Measurements from ENCODE around the gene MICAL3.
"Not testable (repeated sequence)": the region's sequence is repeated elsewhere in the genome, so short reads cannot be mapped to it uniquely, and the experiment has no call there.

The MICAL3 gene

DNA sequence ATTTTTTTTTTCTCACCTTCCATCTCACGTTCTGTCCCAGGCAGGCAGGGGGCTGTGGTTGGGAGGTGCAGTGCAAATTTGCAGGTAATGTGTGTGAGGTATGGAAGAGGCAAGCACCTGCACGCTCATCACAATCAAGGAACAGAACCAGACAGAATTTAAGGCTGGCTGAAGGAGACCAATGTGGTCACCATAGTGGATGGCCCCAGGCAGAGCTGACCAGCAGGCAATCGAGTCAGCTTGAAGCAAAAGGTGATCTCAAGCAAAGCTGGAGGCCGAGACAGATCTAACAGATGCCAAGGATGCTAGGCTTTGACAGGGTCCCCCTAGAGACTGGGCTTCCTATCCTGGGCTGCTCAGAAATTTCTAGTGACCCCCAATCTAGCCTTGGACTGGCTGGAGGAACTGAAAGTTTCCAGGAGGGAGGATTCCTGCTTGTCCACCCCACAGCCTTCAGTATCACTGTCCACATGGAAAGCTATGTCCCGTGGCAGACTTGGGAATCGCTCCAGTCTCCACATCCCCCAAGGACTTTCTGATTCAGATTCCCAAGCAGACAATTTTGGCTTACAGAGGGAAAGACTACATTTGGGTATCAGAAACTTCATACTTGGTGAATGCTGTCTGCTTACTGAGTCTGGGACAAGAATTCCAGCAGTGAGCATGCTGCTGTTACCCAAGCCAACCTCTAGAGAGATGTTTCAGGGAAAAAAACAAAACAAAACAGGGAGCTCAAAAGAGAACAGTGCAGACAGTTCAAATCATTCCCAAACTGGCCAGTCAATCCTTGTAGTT is 9.0 kb upstream of the MICAL3 start:
- no peak for DNase-seq (ENCODE audit: low read depth in 2 of 2)

DNA sequence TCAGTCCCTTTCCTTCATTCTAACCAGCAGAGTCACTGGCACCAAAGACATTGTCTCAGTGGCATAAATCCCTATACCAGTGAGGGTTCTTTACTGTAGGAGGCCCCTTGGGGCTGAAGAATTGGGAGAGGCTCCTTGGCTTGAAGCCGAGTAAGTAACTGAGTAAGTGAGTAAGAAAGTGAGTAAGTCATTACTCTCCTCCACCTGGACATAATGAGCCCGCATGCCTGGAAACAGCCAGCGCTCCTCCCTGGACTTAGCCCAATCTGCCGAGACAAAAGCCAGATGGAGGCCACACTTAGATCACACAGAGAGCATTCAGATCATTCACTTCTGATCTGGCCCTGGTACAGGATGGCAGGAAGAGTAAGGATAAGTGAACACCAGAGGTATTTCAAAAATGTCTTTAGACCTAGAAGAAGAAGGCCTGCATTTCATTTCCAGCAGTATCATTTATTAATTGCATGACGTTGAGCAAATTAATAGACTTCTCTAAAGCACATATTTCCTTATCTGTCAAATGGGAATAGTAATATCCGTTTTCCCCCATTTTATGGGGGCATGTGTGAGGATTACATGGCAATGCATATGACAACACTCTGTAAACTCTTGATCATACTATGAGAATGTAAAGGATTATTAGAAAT is 8.2 kb upstream of the MICAL3 start:
- peak in 1 of 2 experiments; percentile 40 for DNase-seq (ENCODE audit: low read depth in 2 of 2)

DNA sequence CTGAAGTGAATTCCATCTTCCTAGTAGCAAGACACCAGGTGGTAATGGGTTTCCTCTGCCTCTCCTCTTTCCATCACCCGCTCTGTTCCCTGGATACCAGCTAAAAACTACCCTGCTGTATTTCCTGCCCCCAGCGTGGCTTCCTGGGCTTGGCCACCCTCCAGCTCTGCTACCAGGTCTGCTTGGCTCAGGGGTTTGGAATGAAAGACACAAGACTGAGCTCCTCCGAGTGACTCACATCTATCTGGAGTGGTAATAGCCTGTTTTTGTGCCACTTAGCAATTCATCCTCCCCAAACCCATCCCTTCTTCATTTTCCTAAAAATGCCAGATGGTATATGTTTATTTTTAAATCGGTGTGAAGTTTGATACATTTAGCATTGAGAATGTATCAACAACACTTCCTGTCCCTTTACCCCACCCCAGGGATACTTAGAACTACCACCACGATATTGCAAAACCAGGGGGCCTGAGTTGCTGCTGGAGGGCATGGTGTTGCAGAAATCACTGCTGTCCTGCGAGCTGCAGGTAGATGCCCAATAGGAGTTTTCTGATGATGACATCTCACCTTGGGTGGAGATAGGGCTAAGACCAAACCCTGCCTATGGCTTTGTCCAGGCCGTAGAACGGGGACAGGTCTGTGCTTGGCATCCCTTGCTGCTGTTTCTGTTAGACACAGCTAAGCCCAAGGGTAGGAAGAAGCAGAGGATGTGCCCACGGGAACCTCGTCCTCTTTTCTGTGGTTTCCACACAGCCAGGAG is 7.5 kb upstream of the MICAL3 start:
- DNase-seq (ENCODE audit: low read depth in 2 of 2), result peak; percentile 78 to 81

DNA sequence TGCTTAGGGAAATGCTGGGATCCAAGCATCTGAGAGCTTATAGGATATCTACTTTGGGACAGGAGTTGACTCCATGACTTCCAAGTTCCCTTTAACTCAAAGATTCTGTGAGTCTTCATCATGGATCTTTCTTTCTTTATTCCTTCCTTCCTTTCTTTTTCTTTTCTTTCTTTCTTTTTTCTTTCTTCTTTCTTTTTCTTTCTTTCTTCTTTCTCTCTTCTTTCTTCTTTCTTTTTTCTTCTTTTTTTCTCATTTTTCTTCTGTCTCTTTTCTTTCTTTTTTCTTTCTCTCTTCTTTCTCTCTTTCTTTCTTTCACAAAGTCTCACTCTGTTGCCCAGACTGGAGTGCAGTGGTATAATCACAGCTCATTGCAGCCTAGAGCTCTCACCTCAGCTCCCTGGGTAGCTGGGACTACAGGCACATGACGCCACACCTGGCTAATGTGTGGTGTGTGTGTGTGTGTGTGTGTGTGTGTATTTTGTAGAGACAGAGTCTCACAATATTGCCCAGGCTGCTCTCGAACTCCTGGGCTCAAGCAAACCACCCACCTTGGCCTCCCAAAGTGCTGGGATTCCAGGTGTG is 5.4 kb upstream of the MICAL3 start:
- no peak for DNase-seq (ENCODE audit: low read depth in 2 of 2)

DNA sequence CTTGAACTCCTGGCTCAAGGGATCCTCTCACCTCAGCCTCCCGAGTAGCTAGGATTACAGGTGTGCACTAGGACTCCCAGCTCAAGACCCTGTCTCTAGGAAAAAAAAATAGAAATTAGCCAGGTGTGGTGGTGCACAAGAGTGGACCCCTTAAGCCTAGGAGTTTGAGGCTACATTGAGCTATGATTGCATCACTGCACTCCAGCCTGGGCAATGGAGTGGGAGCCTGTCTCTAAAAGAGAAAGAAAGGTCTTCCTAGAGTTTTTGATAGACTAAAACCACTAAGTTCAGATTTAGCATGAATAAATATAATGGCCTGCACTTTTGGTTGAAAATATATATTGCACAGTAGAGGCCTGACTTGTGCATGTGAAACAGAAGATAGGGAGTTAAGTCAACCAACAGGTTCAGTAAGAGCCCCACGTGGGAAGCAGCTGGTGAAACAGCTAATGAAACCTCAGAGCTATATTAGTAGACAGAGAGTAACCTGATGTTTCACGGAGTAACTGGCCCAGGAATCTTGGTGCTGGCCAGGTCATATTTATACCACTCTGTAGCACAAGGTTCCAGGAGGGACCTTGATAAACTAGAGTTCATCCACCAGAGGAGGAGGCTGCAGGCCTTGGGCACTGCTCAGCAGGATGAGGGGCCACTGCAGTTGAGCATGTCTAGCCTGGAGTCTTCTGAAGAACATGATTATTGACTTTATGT is 4.6 kb upstream of the MICAL3 start:
- DNase-seq (ENCODE audit: low read depth in 2 of 2), result no peak

DNA sequence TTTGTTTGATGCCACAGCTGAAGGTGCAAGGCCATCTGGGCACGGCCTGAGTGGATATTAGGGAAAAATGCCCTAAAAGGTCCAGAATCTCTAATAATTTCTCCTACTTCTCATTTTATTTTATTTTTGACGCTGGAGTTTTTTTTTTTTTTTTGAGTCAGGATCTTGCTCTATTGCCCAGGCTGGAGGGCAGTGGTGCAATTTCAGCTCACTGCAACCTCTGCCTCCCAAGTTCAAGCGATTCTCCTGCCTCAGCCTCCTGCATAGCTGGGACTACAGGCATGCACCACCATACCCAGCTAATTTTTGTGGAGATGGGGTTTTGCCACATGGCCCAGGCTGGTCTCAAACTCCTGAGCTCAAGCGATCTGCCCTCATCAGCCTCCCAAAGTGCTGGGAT is 1.5 kb upstream of the MICAL3 start:
- DNase-seq (ENCODE audit: low read depth in 2 of 2), result not testable (repeated sequence)

DNA sequence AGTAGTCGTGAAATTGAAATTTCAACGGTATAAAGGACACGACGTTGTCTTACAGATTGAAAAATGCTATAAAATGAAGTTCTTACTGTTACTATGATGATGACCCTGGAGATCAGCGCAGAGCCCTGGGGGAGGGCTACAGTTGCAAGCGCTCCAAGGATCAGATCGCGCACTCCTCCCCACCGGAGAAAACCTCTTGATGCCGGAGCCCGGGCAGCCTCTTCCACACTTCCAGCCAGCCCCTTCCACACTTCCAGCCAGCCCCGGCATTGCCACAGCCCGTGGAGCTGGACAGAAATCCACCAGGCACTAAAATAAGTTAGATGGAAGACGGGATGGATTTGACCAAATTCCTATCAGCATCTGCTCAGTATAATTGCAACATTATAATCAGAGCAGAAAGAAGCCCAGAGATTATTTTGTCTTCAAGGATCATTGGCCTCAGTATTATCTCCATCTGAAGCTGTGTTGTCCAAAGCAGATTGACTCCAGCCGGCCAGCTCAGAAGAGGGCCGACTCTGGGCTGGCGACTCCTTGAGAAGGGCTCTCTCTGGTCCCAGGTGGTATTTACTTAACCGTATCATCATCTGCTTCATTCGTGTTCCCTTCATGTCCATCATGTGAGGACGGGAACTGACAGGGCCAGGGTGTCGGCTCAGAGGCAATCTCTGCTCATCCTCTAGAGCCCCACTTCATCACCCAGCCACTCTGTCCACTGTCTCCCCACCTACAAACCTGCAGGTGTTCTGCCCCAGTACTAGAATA is 777 bp upstream of the MICAL3 start:
- DNase-seq (ENCODE audit: low read depth in 2 of 2), result no peak

DNA sequence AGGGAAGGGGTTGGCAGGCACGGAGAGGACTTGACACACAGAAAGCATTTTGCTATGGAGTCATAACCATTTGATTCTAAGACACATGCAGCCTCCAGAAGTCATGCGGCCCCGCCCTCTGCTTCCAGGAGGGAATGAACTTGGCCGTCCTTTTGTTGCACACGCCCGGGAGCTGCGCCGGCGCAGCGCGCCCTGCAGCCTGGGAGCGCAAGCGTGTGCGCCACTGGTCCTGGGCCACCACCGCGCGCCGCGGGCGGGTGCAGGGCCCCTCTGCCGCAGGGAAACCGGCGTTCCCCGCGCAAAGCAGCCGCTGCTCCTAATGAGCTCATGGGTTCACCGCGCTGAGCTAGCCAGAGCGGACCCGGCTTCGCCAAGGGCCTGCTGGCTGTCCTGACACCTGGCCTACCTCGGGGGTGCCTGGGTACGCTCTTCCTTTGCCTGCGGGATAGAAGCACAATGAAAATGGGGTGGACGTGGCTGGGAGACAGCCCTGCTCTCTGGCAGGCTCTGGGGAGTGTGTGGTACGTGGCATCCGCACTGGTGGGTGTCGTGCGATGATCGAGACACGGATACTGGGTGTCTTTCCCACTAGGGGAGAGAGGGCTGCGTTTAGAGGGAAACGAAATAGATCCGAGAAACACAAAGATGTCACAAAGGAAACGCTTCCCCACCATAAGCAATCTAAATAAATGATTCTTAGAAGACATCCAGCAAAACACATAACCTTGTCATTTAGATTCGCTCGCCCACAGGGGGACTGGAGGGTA is 669 bp downstream of the MICAL3 start:
- peak; percentile 42 for DNase-seq (ENCODE audit: low read depth in 2 of 2)

DNA sequence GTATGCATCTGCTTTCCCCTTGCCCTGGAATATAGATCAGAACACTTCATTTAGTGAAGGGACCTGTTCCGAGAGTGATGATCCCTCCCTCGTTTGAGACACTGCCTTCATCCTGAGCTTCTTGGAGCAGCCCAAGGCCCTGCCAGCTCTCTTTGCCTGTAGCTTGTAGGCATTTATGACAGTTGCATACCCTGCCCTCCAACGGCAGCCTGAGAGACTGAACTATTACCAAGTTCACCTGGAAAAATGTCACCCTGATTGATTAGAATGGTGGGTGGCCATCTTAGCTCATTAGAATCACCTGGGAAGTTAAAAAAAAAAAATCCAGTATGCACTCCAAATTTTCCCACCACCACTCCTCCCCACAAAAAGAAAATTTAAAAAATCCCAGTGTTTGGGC is 1.5 kb downstream of the MICAL3 start:
- DNase-seq (ENCODE audit: low read depth in 2 of 2), result no peak

DNA sequence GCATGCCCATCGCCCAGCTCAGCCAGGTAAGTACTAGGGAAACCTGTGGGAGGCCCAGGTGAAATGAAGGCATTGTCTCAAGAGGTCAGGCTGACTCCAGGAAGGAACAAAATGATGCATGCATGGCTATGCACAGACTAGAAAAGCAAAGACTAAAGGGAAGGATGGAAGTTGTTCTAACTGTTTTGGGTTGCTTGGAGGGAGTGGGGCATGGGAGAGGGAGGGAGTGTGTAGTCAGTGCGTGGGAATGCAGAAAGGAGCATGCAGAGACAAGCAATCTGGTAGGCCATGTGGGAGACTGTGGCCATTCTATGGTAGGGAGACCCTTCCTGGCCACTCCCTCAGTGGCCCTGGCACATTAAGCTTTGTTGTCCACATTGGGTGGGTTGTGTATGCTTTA is 2.9 kb downstream of the MICAL3 start:
- DNase-seq (ENCODE audit: low read depth in 2 of 2), result no peak

DNA sequence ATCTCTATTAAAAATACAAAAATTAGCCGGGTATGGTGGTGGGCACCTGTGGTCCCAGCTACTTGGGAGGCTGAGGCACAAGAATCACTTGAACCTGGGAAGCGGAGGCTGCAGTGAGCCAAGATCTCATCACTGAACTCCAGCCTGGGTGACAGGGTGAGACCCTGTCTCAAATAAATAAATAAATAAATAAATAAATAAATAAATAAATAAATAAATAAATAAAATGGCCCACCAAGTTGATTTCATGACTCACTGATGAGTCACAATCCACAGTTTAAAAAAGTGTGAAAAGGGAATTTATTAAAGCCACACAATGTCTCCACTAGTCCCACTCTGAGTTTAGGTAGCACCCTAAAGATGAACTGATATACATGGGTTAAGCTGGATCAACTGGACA is 3.6 kb downstream of the MICAL3 start:
- DNase-seq (ENCODE audit: low read depth in 2 of 2), result not testable (repeated sequence)

DNA sequence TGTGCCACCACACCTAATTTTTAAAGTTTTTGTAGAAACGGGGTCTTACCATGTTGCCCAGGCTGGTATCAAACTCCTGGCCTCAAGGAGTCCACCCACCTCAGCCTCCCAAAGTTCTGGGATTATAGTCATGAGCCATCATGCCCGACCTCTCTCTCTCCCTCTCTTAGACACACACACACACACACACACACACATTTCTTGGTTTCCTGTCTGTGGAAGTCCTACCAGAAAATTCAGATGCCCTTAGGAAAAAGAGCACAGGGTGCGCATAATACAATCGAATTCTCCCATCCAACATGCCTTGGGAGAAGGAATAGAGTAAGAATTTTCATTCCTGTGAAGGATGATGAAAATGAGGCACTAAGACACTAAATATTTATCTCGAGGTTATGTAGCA is 10.4 kb downstream of the MICAL3 start:
- no peak for DNase-seq (ENCODE audit: low read depth in 2 of 2)

DNA sequence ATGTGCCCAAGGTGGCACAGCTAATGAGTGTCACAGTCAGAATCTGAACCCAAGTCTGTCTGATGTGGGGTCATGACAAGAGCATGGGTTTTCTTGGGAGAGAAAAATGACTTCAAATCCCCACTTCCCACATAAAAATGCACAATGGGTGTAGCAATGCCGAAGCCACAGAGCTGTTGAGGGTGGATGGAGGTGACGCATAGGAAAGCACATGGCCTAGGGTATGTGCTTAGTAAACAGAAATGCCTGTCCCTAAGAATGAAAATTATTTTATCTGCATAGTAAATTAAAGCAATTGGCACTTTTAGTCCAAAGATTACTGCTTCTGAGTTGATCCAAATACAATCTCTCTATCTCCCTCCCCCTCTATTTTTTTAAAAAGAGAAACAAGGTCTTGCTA is 10.9 kb downstream of the MICAL3 start:
- no peak for DNase-seq (ENCODE audit: low read depth in 2 of 2)

DNA sequence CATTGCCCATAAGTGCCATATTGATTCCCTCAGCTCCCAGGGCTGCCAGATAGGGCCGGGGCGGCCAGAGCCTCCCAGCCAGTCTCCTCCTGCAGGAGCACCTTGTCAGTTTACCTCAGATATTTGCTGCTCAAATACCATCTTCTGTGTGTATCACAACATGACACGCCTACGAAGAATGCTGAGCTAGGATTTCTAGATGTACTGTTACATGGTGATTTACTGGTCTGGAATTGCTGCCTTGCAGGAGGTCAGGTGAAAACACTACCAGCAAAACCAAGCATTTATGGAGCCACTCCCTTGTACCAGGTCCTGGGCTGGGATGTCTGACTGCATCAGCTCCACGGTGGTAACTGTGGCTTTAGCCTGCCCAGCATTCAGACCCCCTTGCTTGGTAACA is 11.8 kb downstream of the MICAL3 start:
- DNase-seq (ENCODE audit: low read depth in 2 of 2), result no peak

DNA sequence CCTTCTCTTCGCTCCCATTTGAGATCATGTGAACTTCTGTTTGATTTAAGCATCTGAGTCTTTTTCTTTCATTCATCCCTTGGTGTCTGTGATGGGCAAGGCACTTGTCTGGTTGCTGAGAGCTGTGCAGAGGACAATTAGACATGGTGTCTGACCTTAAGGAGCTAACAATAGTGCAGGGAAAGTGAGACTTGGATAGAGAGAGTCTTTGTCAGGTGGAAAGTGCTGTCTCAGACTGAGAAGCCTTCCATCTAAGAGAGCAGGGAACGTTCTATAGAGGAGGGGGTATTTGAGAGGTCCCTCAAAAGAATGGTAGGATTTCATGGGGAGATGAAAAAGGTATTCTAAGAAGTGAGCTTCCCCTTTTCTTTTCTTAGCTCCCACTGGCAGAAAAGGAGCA is 14.1 kb downstream of the MICAL3 start:
- no peak for DNase-seq (ENCODE audit: low read depth in 2 of 2)

DNA sequence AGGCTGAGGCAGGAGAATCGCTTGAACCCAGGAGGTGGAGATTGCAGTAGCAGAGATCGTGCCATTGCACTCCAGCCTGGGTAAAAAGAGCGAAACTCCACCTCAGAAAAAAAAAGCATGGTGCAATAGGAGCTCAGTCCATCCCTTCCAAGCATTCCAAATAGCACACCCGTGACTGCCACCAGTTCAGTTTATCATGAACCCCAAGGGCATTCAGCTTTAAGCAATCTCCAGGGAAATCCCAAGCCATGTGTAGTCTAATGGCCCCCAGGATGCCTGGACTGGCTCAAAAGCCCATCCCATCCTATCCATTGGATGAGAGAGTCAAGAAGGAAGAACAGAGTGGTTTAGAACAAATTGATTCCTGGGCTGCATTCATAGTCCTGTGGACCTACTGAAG is 16.2 kb downstream of the MICAL3 start:
- no peak for DNase-seq (ENCODE audit: low read depth in 2 of 2)

DNA sequence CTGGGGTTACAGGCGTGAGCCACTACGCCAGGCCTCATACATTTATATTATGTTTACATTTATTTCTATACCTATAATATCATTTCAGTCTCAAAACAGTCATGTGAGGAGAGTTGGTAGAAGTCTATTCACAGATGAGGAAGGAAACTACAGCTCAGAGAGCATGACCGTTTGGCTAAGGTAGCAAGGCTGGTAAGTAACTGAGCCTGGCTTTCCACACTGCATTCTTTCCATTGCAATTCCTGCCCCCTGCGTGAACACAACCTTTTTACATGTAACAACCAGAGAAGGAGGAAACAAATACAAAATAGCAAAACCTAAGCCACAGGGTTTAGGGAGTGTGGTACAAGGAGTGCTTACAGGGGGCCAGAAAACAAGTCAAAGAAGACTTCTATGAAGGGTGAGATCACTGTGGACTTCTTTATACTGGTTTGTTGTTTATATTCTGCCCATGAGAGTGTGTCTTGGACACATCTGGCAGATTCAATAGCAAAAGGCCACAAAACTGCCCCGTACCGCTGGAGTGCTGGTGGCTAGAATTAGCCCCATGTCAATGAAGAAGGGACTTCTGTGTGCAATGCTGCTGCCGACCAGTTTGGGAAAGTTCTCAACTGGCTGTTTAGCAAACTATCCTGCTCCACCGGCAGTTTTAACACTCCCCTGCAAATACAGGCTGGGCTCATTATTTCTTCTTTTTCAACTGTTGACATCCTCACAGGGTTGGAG is 19.0 kb downstream of the MICAL3 start:
- no peak for DNase-seq (ENCODE audit: low read depth in 2 of 2)

DNA sequence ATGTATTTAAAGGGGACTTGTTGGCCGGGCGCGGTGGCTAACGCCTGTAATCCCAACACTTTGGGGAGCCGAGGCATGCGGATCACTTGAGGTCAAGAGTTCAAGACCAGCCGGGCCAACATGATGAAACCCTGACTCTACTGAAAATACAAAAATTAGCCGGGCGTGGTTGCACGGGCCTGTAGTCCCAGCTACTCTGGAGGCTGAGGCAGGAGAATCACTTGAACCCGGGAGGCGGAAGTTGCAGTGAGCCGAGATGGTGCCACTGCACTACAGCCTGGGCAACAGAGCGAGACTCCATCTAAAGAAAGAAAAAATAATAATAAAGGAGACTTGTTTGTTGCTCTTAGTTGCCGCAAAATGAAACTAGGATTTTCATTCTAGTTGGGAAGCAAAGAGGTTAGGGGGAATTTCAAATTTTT is 22.5 kb downstream of the MICAL3 start:
- DNase-seq (ENCODE audit: low read depth in 2 of 2), result not testable (repeated sequence)

All from fibroblast of skin of left biceps (primary cell).